ENCODE results near the gene SLC24A3.
"Not testable (repeated sequence)": the region's sequence is repeated elsewhere in the genome, so short reads cannot be mapped to it uniquely, and the experiment has no call there.

Gene SLC24A3

GRCh38 chr20:19620446-19620845 lies 408.0 kb downstream of the SLC24A3 start:
- DNase-seq (ENCODE audit: low read depth, low spot score), result no peak
- no peak for TF ChIP-seq POLR2AphosphoS5 (IDR thresholded peaks at IDR 0.05; ENCODE audit: borderline replicate concordance, low read depth, low read length)
- no peak for TF ChIP-seq FOXP2 (optimal IDR thresholded peaks at IDR 0.05; ENCODE audit: control extremely low read depth, extremely low read length, insufficient read depth)
- TF ChIP-seq EZH2 (IDR thresholded peaks at IDR 0.05), result no peak
- H3K27ac ChIP-seq, result no peak overlapping the region
- H3K9ac ChIP-seq (ENCODE audit: insufficient read length), result no peak overlapping the region
- H3K9me3 ChIP-seq (ENCODE audit: low read depth, low read length), result no peaks in the 10 kb centered on the region
- peaks cover 3% of the 10 kb centered on the region for H3K36me3 ChIP-seq (ENCODE audit: insufficient read depth, low read length)
- H3K4me3 ChIP-seq, result no peak overlapping the region

GRCh38 chr20:19621072-19621471 lies 408.6 kb downstream of the SLC24A3 start:
- Histone ChIP-seq H3K9ac (ENCODE audit: insufficient read length) (no peak overlapping the region), H3K4me3 (no peak overlapping the region), H3K27ac (no peak overlapping the region), H3K9me3 (ENCODE audit: low read depth, low read length) (no peaks in the 10 kb centered on the region), H3K36me3 (ENCODE audit: insufficient read depth, low read length) (peaks cover 3% of the 10 kb centered on the region)
- no peak for TF ChIP-seq FOXP2 (optimal IDR thresholded peaks at IDR 0.05; ENCODE audit: control extremely low read depth, extremely low read length, insufficient read depth)
- no peak for TF ChIP-seq EZH2 (IDR thresholded peaks at IDR 0.05)
- no peak for TF ChIP-seq POLR2AphosphoS5 (IDR thresholded peaks at IDR 0.05; ENCODE audit: borderline replicate concordance, low read depth, low read length)
- DNase-seq (ENCODE audit: low read depth, low spot score), result no peak

- Histone ChIP-seq H3K9me3 (ENCODE audit: low read depth, low read length) (no peaks in the 10 kb centered on the region), H3K9ac (ENCODE audit: insufficient read length) (no peak overlapping the region), H3K36me3 (ENCODE audit: insufficient read depth, low read length) (peaks cover 3% of the 10 kb centered on the region), H3K4me3 (no peak overlapping the region), H3K27ac (no peak overlapping the region)
- no peak for DNase-seq (ENCODE audit: low read depth, low spot score)
- TF ChIP-seq POLR2AphosphoS5 (IDR thresholded peaks at IDR 0.05; ENCODE audit: borderline replicate concordance, low read depth, low read length), result no peak
- TF ChIP-seq EZH2 (IDR thresholded peaks at IDR 0.05), result no peak
- no peak for TF ChIP-seq FOXP2 (optimal IDR thresholded peaks at IDR 0.05; ENCODE audit: control extremely low read depth, extremely low read length, insufficient read depth)
Measured at GRCh38 chr20:19624221-19624965, 412.0 kb downstream of the SLC24A3 start.

- H3K9ac ChIP-seq (ENCODE audit: insufficient read length), result no peak overlapping the region
- TF ChIP-seq FOXP2 (optimal IDR thresholded peaks at IDR 0.05; ENCODE audit: control extremely low read depth, extremely low read length, insufficient read depth), result no peak
- TF ChIP-seq POLR2AphosphoS5 (IDR thresholded peaks at IDR 0.05; ENCODE audit: borderline replicate concordance, low read depth, low read length), result no peak
- TF ChIP-seq EZH2 (IDR thresholded peaks at IDR 0.05), result no peak
Measured at GRCh38 chr20:19625426-19625825, 413.0 kb downstream of the SLC24A3 start.

GRCh38 chr20:19626896-19627295 lies 414.5 kb downstream of the SLC24A3 start:
- no peak for DNase-seq (ENCODE audit: low read depth, low spot score)
- H3K9me3 ChIP-seq (ENCODE audit: low read depth, low read length), result no peaks in the 10 kb centered on the region
- H3K36me3 ChIP-seq (ENCODE audit: insufficient read depth, low read length), result peaks cover 3% of the 10 kb centered on the region
- no peak overlapping the region for H3K4me3 ChIP-seq
- H3K9ac ChIP-seq (ENCODE audit: insufficient read length), result no peak overlapping the region
- H3K27ac ChIP-seq, result no peak overlapping the region
- TF ChIP-seq FOXP2 (optimal IDR thresholded peaks at IDR 0.05; ENCODE audit: control extremely low read depth, extremely low read length, insufficient read depth) (no peak), POLR2AphosphoS5 (IDR thresholded peaks at IDR 0.05; ENCODE audit: borderline replicate concordance, low read depth, low read length) (no peak), EZH2 (IDR thresholded peaks at IDR 0.05) (no peak)

More at GRCh38 chr20:19625426-19625825, 413.0 kb downstream of the SLC24A3 start:
- no peaks in the 10 kb centered on the region for H3K9me3 ChIP-seq (ENCODE audit: low read depth, low read length)
- H3K36me3 ChIP-seq (ENCODE audit: insufficient read depth, low read length), result peaks cover 3% of the 10 kb centered on the region
- DNase-seq (ENCODE audit: low read depth, low spot score), result no peak
- no peak overlapping the region for H3K4me3 ChIP-seq
- no peak overlapping the region for H3K27ac ChIP-seq

GRCh38 chr20:19628570-19629134 lies 416.2 kb downstream of the SLC24A3 start:
- Histone ChIP-seq H3K4me3 (no peak overlapping the region), H3K9ac (ENCODE audit: insufficient read length) (no peak overlapping the region), H3K9me3 (ENCODE audit: low read depth, low read length) (no peaks in the 10 kb centered on the region), H3K36me3 (ENCODE audit: insufficient read depth, low read length) (no peaks in the 10 kb centered on the region; the same call in 1 of the 2 replicates), H3K27ac (no peak overlapping the region)
- TF ChIP-seq EZH2 (IDR thresholded peaks at IDR 0.05), result no peak
- no peak for TF ChIP-seq FOXP2 (optimal IDR thresholded peaks at IDR 0.05; ENCODE audit: control extremely low read depth, extremely low read length, insufficient read depth)
- TF ChIP-seq POLR2AphosphoS5 (IDR thresholded peaks at IDR 0.05; ENCODE audit: borderline replicate concordance, low read depth, low read length), result no peak
- peak; percentile 58 for DNase-seq (ENCODE audit: low read depth, low spot score)

- Histone ChIP-seq H3K9me3 (ENCODE audit: low read depth, low read length) (no peaks in the 10 kb centered on the region), H3K9ac (ENCODE audit: insufficient read length) (no peak overlapping the region), H3K4me3 (no peak overlapping the region), H3K36me3 (ENCODE audit: insufficient read depth, low read length) (no peaks in the 10 kb centered on the region), H3K27ac (no peak overlapping the region)
- TF ChIP-seq POLR2AphosphoS5 (IDR thresholded peaks at IDR 0.05; ENCODE audit: borderline replicate concordance, low read depth, low read length) (no peak), EZH2 (IDR thresholded peaks at IDR 0.05) (no peak), FOXP2 (optimal IDR thresholded peaks at IDR 0.05; ENCODE audit: control extremely low read depth, extremely low read length, insufficient read depth) (no peak)
- DNase-seq (ENCODE audit: low read depth, low spot score), result no peak
Measured at GRCh38 chr20:19631410-19631809, 419.0 kb downstream of the SLC24A3 start.

- no peak overlapping the region for H3K9ac ChIP-seq (ENCODE audit: insufficient read length)
- 0 out of 2 replicates have a peak overlapping the region, but pooled peaks have one; percentile 15 for H3K4me3 ChIP-seq
- peak overlapping the region; percentile 64 for H3K27ac ChIP-seq
- DNase-seq (ENCODE audit: low read depth, low spot score), result no peak
- H3K9me3 ChIP-seq (ENCODE audit: low read depth, low read length), result no peaks in the 10 kb centered on the region
- no peak for TF ChIP-seq FOXP2 (optimal IDR thresholded peaks at IDR 0.05; ENCODE audit: control extremely low read depth, extremely low read length, insufficient read depth)
- no peak for TF ChIP-seq POLR2AphosphoS5 (IDR thresholded peaks at IDR 0.05; ENCODE audit: borderline replicate concordance, low read depth, low read length)
- TF ChIP-seq EZH2 (IDR thresholded peaks at IDR 0.05), result no peak
- no peaks in the 10 kb centered on the region for H3K36me3 ChIP-seq (ENCODE audit: insufficient read depth, low read length)
Measured at GRCh38 chr20:19633985-19634384, 421.5 kb downstream of the SLC24A3 start.

- not testable (repeated sequence) for DNase-seq (ENCODE audit: low read depth, low spot score); H3K36me3 ChIP-seq (ENCODE audit: insufficient read depth, low read length); H3K4me3 ChIP-seq; H3K9ac ChIP-seq (ENCODE audit: insufficient read length); H3K9me3 ChIP-seq (ENCODE audit: low read depth, low read length); H3K27ac ChIP-seq
Measured at GRCh38 chr20:19639471-19640045, 427.1 kb downstream of the SLC24A3 start.
